A673 (cell line): ENCODE measurements around the gene ST3GAL6. TPM values are rescaled to one million over a fixed set of nuclear protein-coding genes. Genes with fewer than 3 reads are reported as not detected.
A peak's percentile ranks its signal among the peaks of the same experiment; 100 is the strongest.

Experiments
- BruUV-seq: library from RNA; stranded (reverse); fragments of 400-500 nt; replicated peaks from 2 replicates; lab custom pipeline; 2021; lab: Mats Ljungman, UMichigan
- CTCF ChIA-PET: fragments of 300-600 bp; sonication (Branson Sonifier 250); formaldehyde crosslinking; loops from one replicate; lab custom pipeline; 2022; ENCODE audit warnings: antibody characterized with exemption; lab: Charles Lee
- POLR2A ChIA-PET: fragments of 300-600 bp; sonication (Branson Sonifier 250); formaldehyde crosslinking; loops from one replicate; lab custom pipeline; 2022; ENCODE audit warnings: antibody characterized with exemption; ENCODE audit not compliant: low non-redundant PET; lab: Charles Lee
- DNase-seq: peaks from one replicate; pipeline ENCODE4 v3.0.0-alpha.2; 2015; ENCODE audit warnings: low spot score
- H3K27ac ChIP-seq: fragments of 200-600 bp; sonication (generic); 2 replicates; pipeline ENCODE4 v1.5.1; 2016; ENCODE audit warnings: mixed run types, low read depth, mild to moderate bottlenecking, mixed read lengths, antibody characterized with exemption, low read length; ENCODE audit not compliant: poor library complexity, severe bottlenecking
- H3K27me3 ChIP-seq: fragments of 200-600 bp; sonication (generic); replicated peaks from 2 replicates; pipeline ENCODE4 v1.6.1; 2017; ENCODE audit warnings: mixed run types, low read depth, mild to moderate bottlenecking, mixed read lengths, antibody characterized with exemption, low read length; ENCODE audit not compliant: insufficient read depth, poor library complexity
- H3K36me3 ChIP-seq: fragments of 200-600 bp; sonication (generic); 2 replicates; pipeline ENCODE4 v1.6.1; 2016; ENCODE audit warnings: mixed run types, mild to moderate bottlenecking, mixed read lengths, antibody characterized with exemption, low read length; ENCODE audit not compliant: insufficient read depth, poor library complexity, severe bottlenecking
- H3K4me1 ChIP-seq: fragments of 200-600 bp; sonication (generic); 2 replicates; pipeline ENCODE4 v1.6.1; 2017; ENCODE audit warnings: mixed run types, mild to moderate bottlenecking, mixed read lengths, antibody characterized with exemption, low read length; ENCODE audit not compliant: insufficient read depth, poor library complexity, severe bottlenecking
- H3K4me3 ChIP-seq: fragments of 200-600 bp; sonication (generic); 2 replicates; pipeline ENCODE4 v1.5.1; 2016; ENCODE audit warnings: low read depth, mixed run types, mild to moderate bottlenecking, mixed read lengths, low read length; ENCODE audit not compliant: poor library complexity, severe bottlenecking
- H3K9me3 ChIP-seq: fragments of 200-600 bp; sonication (generic); 2 replicates; pipeline ENCODE4 v1.6.1; 2016; ENCODE audit warnings: mixed run types, low read depth, mild to moderate bottlenecking, mixed read lengths, antibody characterized with exemption, low read length; ENCODE audit not compliant: poor library complexity, severe bottlenecking
- CTCF ChIP-seq: fragments of 300-800, 200-600 bp; sonication (generic); conservative IDR thresholded peaks from 2 replicates; pipeline ENCODE4 v1.5.1; 2017; ENCODE audit warnings: low read depth, mild to moderate bottlenecking, antibody characterized with exemption, low read length, moderate library complexity, mixed read lengths
- EZH2 ChIP-seq: fragments of 200-600 bp; sonication (generic); IDR thresholded peaks from 2 replicates; pipeline ENCODE4 v1.6.1; 2017; ENCODE audit warnings: borderline replicate concordance, low read depth, mild to moderate bottlenecking, mixed read lengths, antibody characterized with exemption, low read length; ENCODE audit not compliant: poor library complexity, severe bottlenecking
- intact Hi-C: fragments of 100-400 bp; cut with micrococcal nuclease; formaldehyde crosslinking; loops from one replicate; pipeline ENCODE4 v1.10.0; 2022; ENCODE audit not compliant: unreplicated experiment
- total RNA-seq: library from RNA; stranded (reverse); gene quantifications from 2 replicates; pipeline ENCODE4 v1.2.3, GENCODE V29; 2021

Gene ST3GAL6
- total RNA-seq, 1 experiment from 2014 or later: 4.8 TPM

GRCh38 chr3:98731720-98732285 lies 31.3 kb upstream of the ST3GAL6 start:
- no peak for TF ChIP-seq EZH2
- no peak for TF ChIP-seq CTCF
- BruUV-seq: no TSS peak
- CTCF ChIA-PET: no interaction called here
- Histone ChIP-seq H3K27ac (peak overlapping the region; percentile 66), H3K27me3 (no peaks in the 10 kb centered on the region), H3K4me3 (peak overlapping the region; percentile 69), H3K9me3 (no peaks in the 10 kb centered on the region), H3K4me1 (no peaks in the 10 kb centered on the region), H3K36me3 (no peaks in the 10 kb centered on the region)
- intact Hi-C loops: no loop called here
- POLR2A ChIA-PET: no interaction called here
- no peak for DNase-seq

GRCh38 chr3:98732286-98733052 lies 30.7 kb upstream of the ST3GAL6 start:
- no peaks in the 10 kb centered on the region for H3K9me3 ChIP-seq
- intact Hi-C loops: no loop called here
- peak; percentile 60 for DNase-seq
- TF ChIP-seq CTCF (no peak), EZH2 (no peak)
- CTCF ChIA-PET: no interaction called here
- POLR2A ChIA-PET: interaction anchor here (0.6 kb wide), 1 partner anchor 219 kb away, joined by 3 read pairs; no protein-coding TSS in a partner anchor
- no peaks in the 10 kb centered on the region for H3K36me3 ChIP-seq
- no TSS peak for BruUV-seq
- H3K27me3 ChIP-seq: no peaks in the 10 kb centered on the region
- H3K4me3 ChIP-seq: peak overlapping the region; percentile 69
- H3K27ac ChIP-seq: peak overlapping the region; percentile 66
- H3K4me1 ChIP-seq: no peaks in the 10 kb centered on the region

GRCh38 chr3:98733053-98733811 lies 29.9 kb upstream of the ST3GAL6 start:
- intact Hi-C loops: no loop called here
- Histone ChIP-seq H3K27ac (peak overlapping the region; percentile 66), H3K36me3 (no peaks in the 10 kb centered on the region), H3K27me3 (no peaks in the 10 kb centered on the region), H3K4me1 (no peaks in the 10 kb centered on the region), H3K4me3 (peak overlapping the region; percentile 69), H3K9me3 (no peaks in the 10 kb centered on the region)
- peak; percentile 56 for DNase-seq
- POLR2A ChIA-PET: interaction anchor here (0.6 kb wide), 2 partner anchors 31 to 220 kb away, joined by 3 read pairs; no protein-coding TSS in a partner anchor
- no TSS peak for BruUV-seq
- CTCF ChIA-PET: no interaction called here
- TF ChIP-seq EZH2 (no peak), CTCF (no peak)
